Hepatocyte (in vitro differentiated cells): ENCODE data around the gene ST3GAL4. TPM values are rescaled to one million over a fixed set of nuclear protein-coding genes. Genes with fewer than 3 reads are reported as not detected.

ENCODE experiments used
- DNase-seq: peaks from one replicate; pipeline ENCODE4 v3.0.0-alpha.2; 2016; ENCODE audit warnings: low spot score
- H2AFZ ChIP-seq: fragments of 200-600 bp; sonication (generic); 2 replicates; pipeline ENCODE4 v1.6.0; 2016; ENCODE audit warnings: antibody characterized with exemption, mild to moderate bottlenecking
- H3K27ac ChIP-seq: fragments of 200-600 bp; sonication (generic); 2 replicates; pipeline ENCODE4 v1.5.1; 2016; ENCODE audit warnings: mild to moderate bottlenecking
- H3K27me3 ChIP-seq: fragments of 200-600 bp; sonication (generic); 2 replicates; pipeline ENCODE4 v1.6.1; 2016
- H3K36me3 ChIP-seq: fragments of 200-600 bp; sonication (generic); replicated peaks from 2 replicates; pipeline ENCODE4 v1.5.1; 2016; ENCODE audit warnings: low read depth; ENCODE audit not compliant: insufficient read depth
- H3K4me1 ChIP-seq: fragments of 200-600 bp; sonication (generic); 2 replicates; pipeline ENCODE4 v1.5.1; 2016; ENCODE audit warnings: mild to moderate bottlenecking, moderate library complexity; ENCODE audit not compliant: insufficient read depth
- H3K4me2 ChIP-seq: fragments of 200-600 bp; sonication (generic); 2 replicates; pipeline ENCODE4 v1.6.0; 2016
- H3K4me3 ChIP-seq: fragments of 200-600 bp; sonication (generic); 2 replicates; pipeline ENCODE4 v1.5.1; 2016; ENCODE audit warnings: mild to moderate bottlenecking
- H3K79me2 ChIP-seq: fragments of 200-600 bp; sonication (generic); 2 replicates; pipeline ENCODE4 v1.6.0; 2017; ENCODE audit warnings: mild to moderate bottlenecking
- H3K9me2 ChIP-seq: fragments of 200-600 bp; sonication (generic); replicated peaks from 2 replicates; pipeline ENCODE4 v1.6.0; 2017; ENCODE audit warnings: mild to moderate bottlenecking; ENCODE audit not compliant: insufficient read depth
- H3K9me3 ChIP-seq: fragments of 200-600 bp; sonication (generic); 2 replicates; pipeline ENCODE4 v1.5.1; 2016; ENCODE audit warnings: low read depth, mild to moderate bottlenecking
- H4K20me1 ChIP-seq: fragments of 200-600 bp; sonication (generic); 2 replicates; pipeline ENCODE4 v1.6.0; 2016; ENCODE audit warnings: mild to moderate bottlenecking; ENCODE audit not compliant: insufficient read depth, poor library complexity, severe bottlenecking
- EZH2 ChIP-seq: fragments of 200-600 bp; sonication (generic); IDR thresholded peaks from 2 replicates; pipeline ENCODE4 v1.6.1; 2016; ENCODE audit warnings: antibody characterized with exemption, mild to moderate bottlenecking, borderline replicate concordance
- EZH2phosphoT487 ChIP-seq: fragments of 200-600 bp; sonication (generic); IDR thresholded peaks from one replicate; pipeline ENCODE4 v1.6.1; 2018; ENCODE audit warnings: antibody characterized with exemption, mild to moderate bottlenecking, low read depth, moderate library complexity; ENCODE audit not compliant: unreplicated experiment, severe bottlenecking
- WGBS: methylation state at CpG from one replicate; pipeline ENCODE4 v1.1.6; 2016; ENCODE audit warnings: low lambda C conversion rate; ENCODE audit errors: missing lambda C conversion rate; 5-methylcytosine and 5-hydroxymethylcytosine counted together
- polyA plus RNA-seq: library from polyadenylated mRNA; unstranded; fragments of >200 nt; fragmentation: Nextera tagmentation; extraction: Ambion mirVana; gene quantifications from 2 replicates; pipeline ENCODE4 v1.2.1, GENCODE V29; 2016
- total RNA-seq: library from RNA; depleted of rRNA; stranded (reverse); fragments of >200 nt; gene quantifications from 2 replicates; pipeline ENCODE4 v1.2.3, GENCODE V29; 2014
- TF ChIP-seq, protein P1 (sequence below): fragments of 200-600 bp; sonication (generic); IDR thresholded peaks from 2 replicates; pipeline ENCODE4 v1.5.1; 2016; ENCODE audit warnings: antibody characterized with exemption, mild to moderate bottlenecking; ENCODE audit not compliant: poor library complexity

ST3GAL4 gene
- total and polyA plus RNA-seq, 2 experiments from 2014 or later, result 31.0 to 31.5 TPM

DNA sequence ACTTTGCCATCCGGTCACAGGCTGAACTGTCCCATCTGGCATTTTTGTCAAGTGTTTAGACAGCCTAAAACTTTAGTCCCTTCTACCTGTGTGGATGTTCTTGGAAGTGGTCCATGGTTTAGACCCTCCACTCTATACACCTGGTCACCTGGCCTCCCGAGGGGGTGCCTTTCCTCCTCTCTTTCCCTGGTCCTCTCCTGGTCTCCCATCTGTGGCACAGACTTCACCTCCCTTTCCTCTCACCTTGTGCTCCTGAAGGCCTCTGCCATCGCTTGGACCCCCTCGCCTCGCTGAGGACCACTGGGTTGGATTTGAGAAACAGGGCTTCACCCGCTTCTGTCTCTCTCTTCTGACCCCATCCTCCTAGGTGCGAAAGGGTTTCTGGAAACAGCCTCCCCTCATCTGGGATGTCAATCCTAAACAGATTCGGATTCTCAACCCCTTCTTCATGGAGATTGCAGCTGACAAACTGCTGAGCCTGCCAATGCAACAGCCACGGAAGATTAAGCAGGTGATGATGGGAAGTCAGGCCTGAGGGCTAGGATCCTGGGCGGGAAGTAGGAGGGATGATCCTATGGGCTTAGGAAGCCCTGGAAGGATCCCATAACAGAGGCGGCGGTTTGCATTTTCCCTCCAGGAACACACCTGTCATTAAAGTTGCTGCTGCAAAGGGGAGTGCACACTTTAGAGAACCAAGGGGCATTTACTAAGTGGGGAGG, 53.6 kb downstream of the ST3GAL4 start:
- H3K4me2 ChIP-seq, result no peak overlapping the region
- DNase-seq, result no peak
- no peaks in the 10 kb centered on the region for H3K79me2 ChIP-seq
- H2AFZ ChIP-seq, result no peak overlapping the region
- no peak overlapping the region for H3K27ac ChIP-seq
- 93% methylated on average over 12 of the region's 12 CpGs for WGBS
- H3K27me3 ChIP-seq, result no peaks in the 10 kb centered on the region
- no peaks in the 10 kb centered on the region for H4K20me1 ChIP-seq
- no peak overlapping the region for H3K4me3 ChIP-seq
- H3K4me1 ChIP-seq, result no peaks in the 10 kb centered on the region
- no peak for TF ChIP-seq EZH2
- TF ChIP-seq, protein P1, sequence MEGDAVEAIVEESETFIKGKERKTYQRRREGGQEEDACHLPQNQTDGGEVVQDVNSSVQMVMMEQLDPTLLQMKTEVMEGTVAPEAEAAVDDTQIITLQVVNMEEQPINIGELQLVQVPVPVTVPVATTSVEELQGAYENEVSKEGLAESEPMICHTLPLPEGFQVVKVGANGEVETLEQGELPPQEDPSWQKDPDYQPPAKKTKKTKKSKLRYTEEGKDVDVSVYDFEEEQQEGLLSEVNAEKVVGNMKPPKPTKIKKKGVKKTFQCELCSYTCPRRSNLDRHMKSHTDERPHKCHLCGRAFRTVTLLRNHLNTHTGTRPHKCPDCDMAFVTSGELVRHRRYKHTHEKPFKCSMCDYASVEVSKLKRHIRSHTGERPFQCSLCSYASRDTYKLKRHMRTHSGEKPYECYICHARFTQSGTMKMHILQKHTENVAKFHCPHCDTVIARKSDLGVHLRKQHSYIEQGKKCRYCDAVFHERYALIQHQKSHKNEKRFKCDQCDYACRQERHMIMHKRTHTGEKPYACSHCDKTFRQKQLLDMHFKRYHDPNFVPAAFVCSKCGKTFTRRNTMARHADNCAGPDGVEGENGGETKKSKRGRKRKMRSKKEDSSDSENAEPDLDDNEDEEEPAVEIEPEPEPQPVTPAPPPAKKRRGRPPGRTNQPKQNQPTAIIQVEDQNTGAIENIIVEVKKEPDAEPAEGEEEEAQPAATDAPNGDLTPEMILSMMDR, result no peak
- no peak for TF ChIP-seq EZH2phosphoT487
- no peaks in the 10 kb centered on the region for H3K9me3 ChIP-seq
- H3K36me3 ChIP-seq, result no peaks in the 10 kb centered on the region
- H3K9me2 ChIP-seq, result no peaks in the 10 kb centered on the region

DNA sequence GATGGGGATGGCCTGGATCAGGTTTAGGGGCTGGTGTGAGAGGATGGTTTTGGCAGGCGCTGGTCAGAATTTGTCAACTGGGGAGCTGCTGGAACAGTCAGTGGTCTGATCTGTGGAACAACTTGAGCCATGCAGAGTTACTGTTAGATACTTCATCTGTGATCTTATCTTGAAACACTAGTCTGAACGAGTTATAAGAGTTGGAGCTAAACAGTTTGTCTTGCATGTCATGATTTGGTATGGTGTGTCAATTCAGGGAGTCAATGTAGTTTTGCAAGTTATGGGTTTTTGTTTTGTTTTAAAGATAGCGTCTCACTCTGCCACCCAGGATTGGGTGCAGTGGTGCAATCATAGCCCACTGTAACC, 54.1 kb downstream of the ST3GAL4 start:
- Histone ChIP-seq H3K4me1 (peaks cover 2% of the 10 kb centered on the region), H3K27me3 (no peaks in the 10 kb centered on the region)
- WGBS, result 77% methylated on average over 3 of the region's 3 CpGs

DNA sequence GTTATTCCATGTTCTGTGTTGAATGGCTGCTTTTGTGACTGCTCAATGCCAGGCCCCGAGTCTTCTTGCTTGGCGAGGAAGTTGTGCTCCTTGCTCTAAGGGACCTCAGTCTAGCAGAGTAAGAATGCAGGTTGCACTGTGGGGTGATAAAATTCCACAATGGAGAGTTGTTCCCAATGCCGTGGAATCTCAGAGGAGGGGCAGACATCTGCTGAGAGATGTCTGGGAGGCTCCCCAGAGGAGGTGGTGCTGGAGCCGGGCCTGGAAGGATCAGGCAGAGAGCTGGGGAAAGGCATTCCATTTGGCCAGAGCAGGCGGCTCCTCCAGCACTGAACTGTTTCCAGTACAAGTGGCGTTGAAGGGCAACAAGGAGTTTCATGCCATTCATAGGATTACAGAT, 55.2 kb downstream of the ST3GAL4 start:
- Histone ChIP-seq H3K79me2 (no peaks in the 10 kb centered on the region), H3K36me3 (no peaks in the 10 kb centered on the region), H3K27ac (no peak overlapping the region), H3K4me2 (no peak overlapping the region), H3K27me3 (no peaks in the 10 kb centered on the region), H2AFZ (no peak overlapping the region), H3K4me1 (peaks cover 11% of the 10 kb centered on the region), H3K9me2 (no peaks in the 10 kb centered on the region), H3K4me3 (no peak overlapping the region), H4K20me1 (no peaks in the 10 kb centered on the region), H3K9me3 (no peaks in the 10 kb centered on the region)
- WGBS, result 71% methylated on average over 6 of the region's 6 CpGs
- no peak for DNase-seq
- no peak for TF ChIP-seq EZH2
- TF ChIP-seq, protein P1, result no peak
- no peak for TF ChIP-seq EZH2phosphoT487

More for the DNA sequence above, 54.1 kb downstream of the ST3GAL4 start:
- H3K9me3 ChIP-seq, result no peaks in the 10 kb centered on the region
- no peak overlapping the region for H3K27ac ChIP-seq
- H3K79me2 ChIP-seq, result no peaks in the 10 kb centered on the region
- H3K36me3 ChIP-seq, result no peaks in the 10 kb centered on the region
- no peak for TF ChIP-seq EZH2phosphoT487
- TF ChIP-seq, protein P1, result no peak
- TF ChIP-seq EZH2, result no peak
- H4K20me1 ChIP-seq, result no peaks in the 10 kb centered on the region
- DNase-seq, result no peak
- H3K4me3 ChIP-seq, result no peak overlapping the region
- no peak overlapping the region for H2AFZ ChIP-seq
- H3K9me2 ChIP-seq, result no peaks in the 10 kb centered on the region
- H3K4me2 ChIP-seq, result no peak overlapping the region
